Measurements from ENCODE around the gene TDRD10. TPM values are rescaled to one million over a fixed set of nuclear protein-coding genes. Genes with fewer than 3 reads are reported as not detected.
"Not testable (repeated sequence)": the region's sequence is repeated elsewhere in the genome, so short reads cannot be mapped to it uniquely, and the experiment has no call there.

TDRD10 gene
- total RNA-seq, 1 donor from 2014 or later, result 0.31 TPM

DNA sequence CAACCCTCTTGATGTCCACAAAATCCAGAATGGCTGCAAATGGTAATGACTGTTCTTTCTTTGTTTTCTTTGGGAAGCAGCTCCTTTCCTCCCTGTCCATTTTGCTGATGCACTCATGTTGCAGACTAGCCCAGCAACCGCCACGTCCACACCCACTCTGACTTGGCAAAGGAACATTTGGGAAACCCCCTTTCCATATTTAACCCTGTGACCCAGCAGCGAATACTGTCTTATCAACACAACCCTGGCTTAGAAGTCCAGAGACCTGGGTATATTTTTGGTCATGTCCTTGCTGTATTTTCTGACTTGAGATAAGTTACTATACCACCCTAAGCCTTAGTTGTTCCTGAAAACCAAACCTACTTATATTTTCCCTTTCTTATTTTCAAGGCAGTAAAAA lies 18.3 kb downstream of the TDRD10 start:
- DNase-seq (ENCODE audit: low spot score in 2 of 2, unreplicated experiment in 2 of 2), result no peak
- Mint-ChIP-seq H3K4me3 (no peak overlapping the region), H3K27ac (no peak overlapping the region), H3K4me1 (no peaks in the 10 kb centered on the region), H3K27me3 (ENCODE audit: low read depth) (peaks cover 43% of the 10 kb centered on the region), H3K36me3 (no peaks in the 10 kb centered on the region), H3K9me3 (peaks cover 4% of the 10 kb centered on the region)
- TF ChIP-seq CTCF (IDR thresholded peaks at IDR 0.05; ENCODE audit: unreplicated experiment), result no peak

GRCh38 chr1:154521695-154522094 lies 19.7 kb downstream of the TDRD10 start:
- no peak for DNase-seq (ENCODE audit: low spot score in 2 of 2, unreplicated experiment in 2 of 2)
- Mint-ChIP-seq H3K4me1 (no peaks in the 10 kb centered on the region), H3K27ac (no peak overlapping the region), H3K27me3 (ENCODE audit: low read depth) (peaks cover 31% of the 10 kb centered on the region), H3K9me3 (peaks cover 4% of the 10 kb centered on the region), H3K4me3 (no peak overlapping the region), H3K36me3 (no peaks in the 10 kb centered on the region)
- TF ChIP-seq CTCF (IDR thresholded peaks at IDR 0.05; ENCODE audit: unreplicated experiment), result no peak

DNA sequence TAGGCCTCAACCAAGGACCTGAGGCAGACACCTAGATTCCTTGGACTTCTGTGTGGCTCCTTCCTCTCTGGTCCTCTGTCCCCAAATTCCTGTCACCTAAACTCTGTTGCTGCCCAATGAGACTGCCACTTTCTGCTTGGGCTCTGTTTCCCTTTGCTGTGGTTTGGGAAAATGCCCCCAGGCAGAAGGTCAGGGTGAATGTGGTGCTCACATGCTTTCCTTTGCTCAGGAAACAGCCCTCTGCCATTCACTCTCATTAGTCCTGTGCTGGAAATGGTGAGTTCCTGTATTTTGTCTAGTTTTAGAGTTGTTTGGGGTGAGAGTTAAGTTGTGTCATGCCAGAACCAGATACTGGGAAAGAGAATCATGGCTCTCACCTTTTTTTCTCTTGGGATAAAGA lies 22.9 kb downstream of the TDRD10 start:
- Mint-ChIP-seq H3K4me3 (no peak overlapping the region), H3K9me3 (peaks cover 4% of the 10 kb centered on the region), H3K36me3 (no peaks in the 10 kb centered on the region), H3K27ac (no peak overlapping the region), H3K4me1 (no peaks in the 10 kb centered on the region), H3K27me3 (ENCODE audit: low read depth) (peaks cover 13% of the 10 kb centered on the region)
- DNase-seq (ENCODE audit: low spot score in 2 of 2, unreplicated experiment in 2 of 2), result no peak
- no peak for TF ChIP-seq CTCF (IDR thresholded peaks at IDR 0.05; ENCODE audit: unreplicated experiment)

DNA sequence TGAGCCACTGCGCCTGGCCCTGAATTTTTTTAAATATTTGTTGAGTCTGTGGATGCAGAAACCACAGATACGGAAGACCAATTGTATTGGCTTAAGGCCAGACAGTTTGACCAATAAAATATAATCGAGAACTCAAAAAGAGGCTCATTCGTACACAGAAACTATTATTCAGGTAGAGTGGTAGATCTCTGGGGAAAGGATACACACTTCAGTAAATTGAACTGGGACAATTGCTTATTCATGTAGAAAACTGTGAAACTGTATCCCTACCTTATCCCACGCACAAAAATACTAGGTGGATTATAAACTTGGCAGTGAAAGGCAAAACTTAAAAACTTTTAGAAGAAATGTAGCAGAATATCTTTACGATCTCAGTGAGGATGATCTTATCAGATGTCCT lies 25.2 kb downstream of the TDRD10 start:
- no peaks in the 10 kb centered on the region for H3K36me3 Mint-ChIP-seq
- DNase-seq (ENCODE audit: low spot score in 2 of 2, unreplicated experiment in 2 of 2), result no peak
- TF ChIP-seq CTCF (IDR thresholded peaks at IDR 0.05; ENCODE audit: unreplicated experiment), result no peak
- H3K27me3 Mint-ChIP-seq (ENCODE audit: low read depth), result peaks cover 12% of the 10 kb centered on the region
- no peak overlapping the region for H3K4me3 Mint-ChIP-seq
- no peak overlapping the region for H3K27ac Mint-ChIP-seq
- H3K9me3 Mint-ChIP-seq, result peaks cover 4% of the 10 kb centered on the region
- H3K4me1 Mint-ChIP-seq, result no peaks in the 10 kb centered on the region

- DNase-seq (ENCODE audit: low spot score in 2 of 2, unreplicated experiment in 2 of 2), result no peak
- Mint-ChIP-seq H3K36me3 (no peaks in the 10 kb centered on the region), H3K27me3 (ENCODE audit: low read depth) (peaks cover 7% of the 10 kb centered on the region), H3K4me3 (no peak overlapping the region), H3K4me1 (no peaks in the 10 kb centered on the region), H3K9me3 (no peaks in the 10 kb centered on the region), H3K27ac (no peak overlapping the region)
- no peak for TF ChIP-seq CTCF (IDR thresholded peaks at IDR 0.05; ENCODE audit: unreplicated experiment)
Observed at GRCh38 chr1:154529308-154529707, 27.3 kb downstream of the TDRD10 start.

DNA sequence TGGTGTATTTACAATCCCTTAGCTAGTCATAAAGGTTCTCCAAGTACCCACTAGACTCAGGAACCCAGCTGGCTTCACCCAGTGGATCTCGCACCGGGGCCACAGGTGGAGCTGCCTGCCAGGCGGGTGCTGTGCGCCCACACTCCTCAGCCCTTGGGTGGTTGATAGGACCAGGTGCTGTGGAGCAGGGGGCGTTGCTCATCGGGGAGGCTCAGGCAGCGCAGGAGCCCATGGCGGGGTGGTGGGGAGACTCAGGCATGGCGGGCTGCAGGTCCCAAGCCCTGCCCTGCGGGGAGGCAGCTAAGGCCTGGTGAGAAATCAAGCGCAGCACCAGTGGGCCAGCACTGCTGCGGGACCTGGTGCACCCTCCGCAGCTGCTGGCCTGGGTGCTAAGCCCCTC lies 29.9 kb downstream of the TDRD10 start:
- not testable (repeated sequence) for H3K9me3 Mint-ChIP-seq, H3K4me3 Mint-ChIP-seq
- peaks cover 25% of the 10 kb centered on the region for H3K27me3 Mint-ChIP-seq (ENCODE audit: low read depth)

More for the DNA sequence above, 29.9 kb downstream of the TDRD10 start:
- H3K4me1 Mint-ChIP-seq; H3K36me3 Mint-ChIP-seq; DNase-seq (ENCODE audit: low spot score in 2 of 2, unreplicated experiment in 2 of 2); H3K27ac Mint-ChIP-seq: not testable (repeated sequence)
